Measurements from ENCODE around the gene KLHL36. TPM values are rescaled to one million over a fixed set of nuclear protein-coding genes. Genes with fewer than 3 reads are reported as not detected.

The KLHL36 gene
- total RNA-seq, 2 donors from 2014 or later = 44.2 to 59.2 TPM

DNA sequence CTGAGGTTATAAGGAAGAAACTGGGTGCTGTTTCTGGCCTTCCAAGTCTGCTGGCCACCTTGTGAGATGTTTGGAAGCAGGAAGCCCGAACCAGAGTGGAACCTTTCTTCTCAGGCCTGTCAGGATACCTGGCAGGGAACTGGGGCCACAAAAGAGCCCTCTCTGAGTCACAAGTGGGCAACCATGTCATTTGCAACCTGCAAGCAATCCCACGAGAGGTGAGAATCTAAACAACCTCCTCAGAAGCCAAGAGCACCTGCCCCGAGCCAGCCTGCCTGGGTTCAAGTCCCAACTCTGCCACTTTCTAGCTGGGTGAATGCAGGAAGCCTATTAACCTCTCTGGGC is 33.7 kb upstream of the KLHL36 start:
- Histone ChIP-seq H3K36me3 (ENCODE audit: control insufficient read depth, insufficient read depth, low read length) (no peaks in the 10 kb centered on the region), H3K4me3 (ENCODE audit: low read length) (no peak overlapping the region), H3K9ac (ENCODE audit: extremely low read depth, low read length, poor library complexity, severe bottlenecking) (no peak overlapping the region), H3K27ac (ENCODE audit: low read depth, low read length) (no peak overlapping the region), H3K4me1 (ENCODE audit: control insufficient read depth, insufficient read depth, low read length) (no peaks in the 10 kb centered on the region), H3K27me3 (ENCODE audit: control insufficient read depth, insufficient read depth, low read length, poor library complexity, severe bottlenecking) (peaks cover 13% of the 10 kb centered on the region), H3K9me3 (ENCODE audit: control insufficient read depth, low read length) (no peaks in the 10 kb centered on the region)
- no peaks in the 10 kb centered on the region for H3K9me3 Mint-ChIP-seq
- DNase-seq = no peak
- peaks cover 12% of the 10 kb centered on the region for H3K4me1 Mint-ChIP-seq
- H3K27me3 Mint-ChIP-seq (ENCODE audit: insufficient read depth) = peaks cover 19% of the 10 kb centered on the region
- TF ChIP-seq, protein P1, sequence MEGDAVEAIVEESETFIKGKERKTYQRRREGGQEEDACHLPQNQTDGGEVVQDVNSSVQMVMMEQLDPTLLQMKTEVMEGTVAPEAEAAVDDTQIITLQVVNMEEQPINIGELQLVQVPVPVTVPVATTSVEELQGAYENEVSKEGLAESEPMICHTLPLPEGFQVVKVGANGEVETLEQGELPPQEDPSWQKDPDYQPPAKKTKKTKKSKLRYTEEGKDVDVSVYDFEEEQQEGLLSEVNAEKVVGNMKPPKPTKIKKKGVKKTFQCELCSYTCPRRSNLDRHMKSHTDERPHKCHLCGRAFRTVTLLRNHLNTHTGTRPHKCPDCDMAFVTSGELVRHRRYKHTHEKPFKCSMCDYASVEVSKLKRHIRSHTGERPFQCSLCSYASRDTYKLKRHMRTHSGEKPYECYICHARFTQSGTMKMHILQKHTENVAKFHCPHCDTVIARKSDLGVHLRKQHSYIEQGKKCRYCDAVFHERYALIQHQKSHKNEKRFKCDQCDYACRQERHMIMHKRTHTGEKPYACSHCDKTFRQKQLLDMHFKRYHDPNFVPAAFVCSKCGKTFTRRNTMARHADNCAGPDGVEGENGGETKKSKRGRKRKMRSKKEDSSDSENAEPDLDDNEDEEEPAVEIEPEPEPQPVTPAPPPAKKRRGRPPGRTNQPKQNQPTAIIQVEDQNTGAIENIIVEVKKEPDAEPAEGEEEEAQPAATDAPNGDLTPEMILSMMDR (conservative IDR thresholded peaks at IDR 0.05) = no peak
- H3K36me3 Mint-ChIP-seq (ENCODE audit: low read depth) = peaks cover 4% of the 10 kb centered on the region
- no peak overlapping the region for H3K4me3 Mint-ChIP-seq
- no peak overlapping the region for H3K27ac Mint-ChIP-seq
- 88 to 94% methylated on average over 2 to 3 of the region's 3 CpGs for WGBS, 2 experiments (ENCODE audit: insufficient coverage in 1 of 2, insufficient read length in 1 of 2)

- DNase-seq = no peak
- peaks cover 22% of the 10 kb centered on the region for H3K27me3 Mint-ChIP-seq (ENCODE audit: insufficient read depth)
- WGBS, 2 experiments (ENCODE audit: insufficient coverage in 1 of 2, insufficient read length in 1 of 2) = 83 to 89% methylated on average over 17 to 20 of the region's 20 CpGs
- H3K36me3 Mint-ChIP-seq (ENCODE audit: low read depth) = peaks cover 4% of the 10 kb centered on the region
- no peaks in the 10 kb centered on the region for H3K9me3 Mint-ChIP-seq
- H3K27ac Mint-ChIP-seq = no peak overlapping the region
- Histone ChIP-seq H3K36me3 (ENCODE audit: control insufficient read depth, insufficient read depth, low read length) (no peaks in the 10 kb centered on the region), H3K9me3 (ENCODE audit: control insufficient read depth, low read length) (no peaks in the 10 kb centered on the region), H3K4me1 (ENCODE audit: control insufficient read depth, insufficient read depth, low read length) (no peaks in the 10 kb centered on the region), H3K27ac (ENCODE audit: low read depth, low read length) (no peak overlapping the region), H3K9ac (ENCODE audit: extremely low read depth, low read length, poor library complexity, severe bottlenecking) (no peak overlapping the region), H3K27me3 (ENCODE audit: control insufficient read depth, insufficient read depth, low read length, poor library complexity, severe bottlenecking) (peaks cover 13% of the 10 kb centered on the region), H3K4me3 (ENCODE audit: low read length) (no peak overlapping the region)
- peaks cover 12% of the 10 kb centered on the region for H3K4me1 Mint-ChIP-seq
- no peak overlapping the region for H3K4me3 Mint-ChIP-seq
- TF ChIP-seq, protein P1 (conservative IDR thresholded peaks at IDR 0.05) = no peak
Observed at GRCh38 chr16:84614968-84615813, 33.1 kb upstream of the KLHL36 start.

DNA sequence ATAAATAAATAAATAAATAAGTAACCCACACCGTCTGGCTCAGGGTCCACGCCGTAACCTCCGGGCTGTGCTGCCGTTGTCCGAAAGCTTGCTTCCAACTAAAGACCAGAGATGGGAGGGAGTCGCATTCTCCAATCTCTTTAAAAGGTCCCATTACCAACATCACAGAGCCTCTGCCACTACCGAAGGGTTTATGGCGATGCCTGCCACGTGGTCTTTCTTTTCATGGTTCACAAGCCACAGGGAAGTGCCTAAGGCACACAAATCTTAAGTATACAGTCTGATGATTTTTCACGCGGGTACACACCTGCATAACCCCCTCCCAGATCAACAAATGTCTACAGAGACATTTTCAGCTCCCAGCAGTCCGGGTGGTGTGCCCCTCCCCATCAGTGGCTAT is 31.8 kb upstream of the KLHL36 start:
- peak overlapping the region; percentile 78 for H3K4me3 Mint-ChIP-seq
- DNase-seq = no peak
- no peaks in the 10 kb centered on the region for H3K36me3 ChIP-seq (ENCODE audit: control insufficient read depth, insufficient read depth, low read length)
- 46 to 52% methylated on average over 8 to 13 of the region's 13 CpGs for WGBS, 2 experiments (ENCODE audit: insufficient coverage in 1 of 2, insufficient read length in 1 of 2)
- no peaks in the 10 kb centered on the region for H3K9me3 Mint-ChIP-seq
- peaks cover 22% of the 10 kb centered on the region for H3K27me3 Mint-ChIP-seq (ENCODE audit: insufficient read depth)
- H3K4me1 ChIP-seq (ENCODE audit: control insufficient read depth, insufficient read depth, low read length) = no peaks in the 10 kb centered on the region
- peaks cover 13% of the 10 kb centered on the region for H3K27me3 ChIP-seq (ENCODE audit: control insufficient read depth, insufficient read depth, low read length, poor library complexity, severe bottlenecking)
- H3K27ac ChIP-seq (ENCODE audit: low read depth, low read length) = no peak overlapping the region
- no peak overlapping the region for H3K9ac ChIP-seq (ENCODE audit: extremely low read depth, low read length, poor library complexity, severe bottlenecking)
- H3K36me3 Mint-ChIP-seq (ENCODE audit: low read depth) = no peaks in the 10 kb centered on the region
- TF ChIP-seq, protein P1 (conservative IDR thresholded peaks at IDR 0.05) = no peak
- H3K4me1 Mint-ChIP-seq = peaks cover 12% of the 10 kb centered on the region
- H3K27ac Mint-ChIP-seq = no peak overlapping the region
- peak overlapping the region; percentile 87 for H3K4me3 ChIP-seq (ENCODE audit: low read length)
- no peaks in the 10 kb centered on the region for H3K9me3 ChIP-seq (ENCODE audit: control insufficient read depth, low read length)

Measured in endodermal cell (in vitro differentiated cells).